ENCODE data around the gene C1QC.

C1QC gene

DNA sequence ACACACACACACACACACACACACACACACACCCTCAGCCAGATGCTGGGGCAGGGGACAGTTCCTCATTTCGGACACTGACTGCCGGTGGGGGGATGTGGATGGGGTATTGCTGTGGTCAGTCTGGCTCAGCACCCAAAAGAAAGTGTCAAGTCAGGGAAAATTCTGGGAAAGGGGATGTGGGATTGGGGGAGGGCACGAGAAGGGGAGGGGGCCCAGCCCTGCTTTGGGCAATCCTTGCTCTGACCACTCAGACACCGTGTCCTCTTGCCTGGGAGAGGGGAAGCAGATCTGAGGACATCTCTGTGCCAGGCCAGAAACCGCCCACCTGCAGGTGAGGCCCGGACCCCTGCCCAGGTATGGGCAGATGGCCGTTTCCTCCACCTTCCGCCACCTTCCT, at the start of gene C1QC:
Gene C1QC (plus strand): TSS at position 253 of the 400 bp plus-strand sequence. CDS start 391 bp downstream, outside the sequence.
- TF ChIP-seq, protein P1, sequence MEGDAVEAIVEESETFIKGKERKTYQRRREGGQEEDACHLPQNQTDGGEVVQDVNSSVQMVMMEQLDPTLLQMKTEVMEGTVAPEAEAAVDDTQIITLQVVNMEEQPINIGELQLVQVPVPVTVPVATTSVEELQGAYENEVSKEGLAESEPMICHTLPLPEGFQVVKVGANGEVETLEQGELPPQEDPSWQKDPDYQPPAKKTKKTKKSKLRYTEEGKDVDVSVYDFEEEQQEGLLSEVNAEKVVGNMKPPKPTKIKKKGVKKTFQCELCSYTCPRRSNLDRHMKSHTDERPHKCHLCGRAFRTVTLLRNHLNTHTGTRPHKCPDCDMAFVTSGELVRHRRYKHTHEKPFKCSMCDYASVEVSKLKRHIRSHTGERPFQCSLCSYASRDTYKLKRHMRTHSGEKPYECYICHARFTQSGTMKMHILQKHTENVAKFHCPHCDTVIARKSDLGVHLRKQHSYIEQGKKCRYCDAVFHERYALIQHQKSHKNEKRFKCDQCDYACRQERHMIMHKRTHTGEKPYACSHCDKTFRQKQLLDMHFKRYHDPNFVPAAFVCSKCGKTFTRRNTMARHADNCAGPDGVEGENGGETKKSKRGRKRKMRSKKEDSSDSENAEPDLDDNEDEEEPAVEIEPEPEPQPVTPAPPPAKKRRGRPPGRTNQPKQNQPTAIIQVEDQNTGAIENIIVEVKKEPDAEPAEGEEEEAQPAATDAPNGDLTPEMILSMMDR (IDR thresholded peaks at IDR 0.05), result no peak

DNA sequence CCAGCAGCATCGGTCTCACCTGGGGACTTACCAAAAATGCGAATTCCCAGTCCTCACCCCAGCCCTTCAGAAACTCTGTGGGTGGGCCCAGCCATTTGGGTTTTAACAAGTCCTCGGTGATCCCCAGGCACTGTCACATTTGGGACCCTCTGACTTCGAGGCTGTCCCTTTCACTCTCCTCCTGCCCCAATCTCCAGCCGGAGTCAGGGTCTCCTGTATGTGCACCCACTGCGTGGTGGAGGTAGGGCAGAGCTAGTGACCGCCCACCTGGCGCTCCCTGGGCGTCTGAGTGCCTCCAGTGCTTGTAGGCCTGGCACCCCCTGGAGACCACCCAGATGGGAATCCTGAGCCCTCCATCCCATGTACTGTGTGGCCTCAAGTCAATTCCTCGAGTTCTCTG, 49.0 kb upstream of the C1QC start:
- TF ChIP-seq, protein P1 (IDR thresholded peaks at IDR 0.05), result no peak

GRCh38 chr1:22595108-22595507, 48.3 kb upstream of the C1QC start:
- TF ChIP-seq, protein P1 (IDR thresholded peaks at IDR 0.05), result no peak

GRCh38 chr1:22597301-22597965, 46.0 kb upstream of the C1QC start:
- TF ChIP-seq, protein P1 (IDR thresholded peaks at IDR 0.05), result no peak

- TF ChIP-seq, protein P1 (IDR thresholded peaks at IDR 0.05), result no peak
Observed at GRCh38 chr1:22597996-22598395, 45.4 kb upstream of the C1QC start.

- TF ChIP-seq, protein P1 (IDR thresholded peaks at IDR 0.05), result no peak
Observed at GRCh38 chr1:22598736-22599135, 44.7 kb upstream of the C1QC start.

DNA sequence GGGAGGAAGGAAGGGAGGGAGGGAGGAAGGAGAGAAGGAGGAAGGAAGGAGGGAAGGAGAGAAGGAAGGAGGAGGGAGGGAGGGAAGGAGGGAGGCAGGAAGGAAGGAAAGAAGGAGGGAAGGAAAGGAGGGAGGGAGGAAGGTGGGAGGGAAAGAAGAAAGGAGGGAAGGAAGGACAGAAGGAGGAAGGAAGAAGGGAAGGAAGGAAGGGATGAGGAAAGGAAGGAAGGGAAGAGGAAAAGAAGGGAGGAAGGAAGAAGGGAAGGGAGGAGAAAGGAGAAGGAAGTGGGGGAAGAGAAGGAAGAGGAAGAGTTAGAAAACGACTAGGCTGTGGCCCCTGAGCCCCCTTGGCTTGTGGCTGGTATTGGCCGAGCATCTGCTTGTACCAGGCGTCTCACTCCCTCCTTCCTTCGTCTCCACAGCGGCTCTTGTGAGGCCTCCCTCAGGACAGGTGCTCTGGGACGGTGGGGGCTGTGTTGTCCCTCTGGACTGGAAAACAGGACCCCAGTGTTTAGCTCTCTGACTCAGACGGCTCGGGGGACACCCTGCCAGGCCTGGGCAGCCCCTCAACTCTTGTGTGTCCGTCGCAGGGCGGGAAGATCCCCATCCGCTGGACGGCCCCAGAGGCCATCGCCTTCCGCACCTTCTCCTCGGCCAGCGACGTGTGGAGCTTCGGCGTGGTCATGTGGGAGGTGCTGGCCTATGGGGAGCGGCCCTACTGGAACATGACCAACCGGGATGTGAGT, 43.2 kb upstream of the C1QC start:
- TF ChIP-seq, protein P1 (IDR thresholded peaks at IDR 0.05), result no peak
